Prostate gland (tissue), 2 donors: ENCODE results near the gene RS1. TPM values are rescaled to one million over a fixed set of nuclear protein-coding genes. Genes with fewer than 3 reads are reported as not detected.

Experiments
- DNase-seq: peaks from one replicate; pipeline ENCODE4 v3.0.0-alpha.2; 2019; ENCODE audit warnings: low spot score
- H3K27ac ChIP-seq, 2 donors: fragments of 200-600 bp; sonication (generic); 2 replicates each; pipeline ENCODE4 v1.5.1; 2017 to 2019
- H3K27me3 ChIP-seq: fragments of 200-600 bp; sonication (generic); replicated peaks from 2 replicates; pipeline ENCODE4 v1.5.1; 2019; ENCODE audit not compliant: insufficient read depth
- H3K36me3 ChIP-seq, 2 donors: fragments of 200-600 bp; sonication (generic); 1 replicate in 1 of 2; 2 replicates in 1 of 2; pipeline versions ENCODE4 v1.5.1 to v1.8.1; 2017 to 2019
- H3K4me1 ChIP-seq: fragments of 200-600 bp; sonication (generic); replicated peaks from 2 replicates; pipeline ENCODE4 v1.5.1; 2019
- H3K4me3 ChIP-seq, 2 donors: fragments of 200-600 bp; sonication (generic); 2 replicates each; pipeline ENCODE4 v1.5.1; 2017 to 2019
- H3K9me3 ChIP-seq: fragments of 200-600 bp; sonication (generic); 2 replicates; pipeline ENCODE4 v1.5.1; 2017
- CTCF ChIP-seq, 4 experiments: fragments of 200-600 bp in 2 of 4; fragments of 450-650 bp in 2 of 4; sonication (generic) in 2 of 4; IDR thresholded peaks; 1 replicate in 3 of 4; 2 replicates in 1 of 4; pipeline ENCODE4 v1.5.1; 2016 to 2019; ENCODE audit warnings: antibody characterized with exemption in 4 of 4, mild to moderate bottlenecking in 2 of 4, moderate library complexity in 2 of 4
- POLR2A ChIP-seq: fragments of 450-650 bp; IDR thresholded peaks from one replicate; pipeline ENCODE4 v1.6.1; 2016; ENCODE audit warnings: antibody characterized with exemption, mild to moderate bottlenecking
- POLR2AphosphoS5 ChIP-seq: sonication (generic); formaldehyde crosslinking; IDR thresholded peaks from one replicate; pipeline ENCODE4 v1.6.1; 2017; ENCODE audit warnings: antibody characterized with exemption
- WGBS: methylation state at CpG from one replicate; pipeline ENCODE4 v1.1.5; 2018; 5-methylcytosine and 5-hydroxymethylcytosine counted together
- intact Hi-C: fragments of 100-400 bp; cut with DNase I; formaldehyde crosslinking; loops from one replicate; pipeline ENCODE4 v1.14.2; 2022
- total RNA-seq, 2 donors: library from RNA; depleted of rRNA; stranded (reverse); fragments of >200 nt; gene quantifications; one replicate each; pipeline ENCODE4 v1.1.0, GENCODE V29; 2016

RS1 gene
- total RNA-seq, 2 donors from 2014 or later: not detected

- DNase-seq: no peak
- no peak overlapping the region for H3K4me3 ChIP-seq
- H3K27ac ChIP-seq: no peak overlapping the region
- WGBS: 79% methylated on average over 17 of the region's 17 CpGs
- TF ChIP-seq CTCF (IDR thresholded peaks at IDR 0.05): no peak
- TF ChIP-seq POLR2AphosphoS5: no peak
- TF ChIP-seq POLR2A: no peak
- H3K9me3 ChIP-seq: no peaks in the 10 kb centered on the region
- no peaks in the 10 kb centered on the region for H3K27me3 ChIP-seq
- intact Hi-C loops: loop anchor here (10.0 kb wide), 1 partner anchor 253 kb away; the partner anchor contains the start of gene CDKL5
- H3K4me1 ChIP-seq: no peaks in the 10 kb centered on the region
- H3K36me3 ChIP-seq: no peaks in the 10 kb centered on the region
Measured at GRCh38 chrX:18677161-18677869, 5.4 kb upstream of the RS1 start.

- H3K27ac ChIP-seq: no peak overlapping the region
- no peak for DNase-seq
- WGBS: 66% methylated on average over 9 of the region's 11 CpGs
- H3K27me3 ChIP-seq: no peaks in the 10 kb centered on the region
- H3K4me1 ChIP-seq: no peaks in the 10 kb centered on the region
- intact Hi-C loops: loop anchor here (10.0 kb wide), 1 partner anchor 252 kb away; the partner anchor contains the start of gene CDKL5
- H3K4me3 ChIP-seq: no peak overlapping the region
- no peaks in the 10 kb centered on the region for H3K9me3 ChIP-seq
- H3K36me3 ChIP-seq: no peaks in the 10 kb centered on the region
- no peak for TF ChIP-seq POLR2A
- TF ChIP-seq CTCF (IDR thresholded peaks at IDR 0.05): no peak
- no peak for TF ChIP-seq POLR2AphosphoS5
Measured at GRCh38 chrX:18676470-18676869, 4.6 kb upstream of the RS1 start.

- Histone ChIP-seq H3K4me3 (no peak overlapping the region), H3K27me3 (no peaks in the 10 kb centered on the region), H3K4me1 (no peaks in the 10 kb centered on the region), H3K36me3 (no peaks in the 10 kb centered on the region), H3K27ac (no peak overlapping the region), H3K9me3 (no peaks in the 10 kb centered on the region)
- DNase-seq: no peak
- TF ChIP-seq POLR2AphosphoS5: no peak
- TF ChIP-seq CTCF (IDR thresholded peaks at IDR 0.05): no peak
- no peak for TF ChIP-seq POLR2A
- intact Hi-C loops: loop anchor here (10.0 kb wide), 1 partner anchor 251 kb away; the partner anchor contains the start of gene CDKL5
- WGBS: 85% methylated on average over 10 of the region's 10 CpGs
Measured at GRCh38 chrX:18676050-18676449, 4.1 kb upstream of the RS1 start.

GRCh38 chrX:18674788-18675735 lies 3.2 kb upstream of the RS1 start:
- intact Hi-C loops: loop anchor here (10.0 kb wide), 1 partner anchor 250 kb away; the partner anchor contains the start of gene CDKL5
- WGBS: under 1% methylated on average over 54 of the region's 74 CpGs

More at GRCh38 chrX:18674788-18675735, 3.2 kb upstream of the RS1 start:
- H3K4me1 ChIP-seq: no peaks in the 10 kb centered on the region
- peak overlapping the region; percentile 89 for H3K27ac ChIP-seq
- H3K27me3 ChIP-seq: no peaks in the 10 kb centered on the region
- H3K9me3 ChIP-seq: no peaks in the 10 kb centered on the region
- TF ChIP-seq POLR2A (peak; percentile 42), POLR2AphosphoS5 (peak; percentile 69), CTCF (IDR thresholded peaks at IDR 0.05) (no peak)
- H3K4me3 ChIP-seq: peak overlapping the region; percentile 48 to 53
- DNase-seq: peak; percentile 69
- H3K36me3 ChIP-seq: no peaks in the 10 kb centered on the region
